CD1c-positive myeloid dendritic cell (primary cell): Measurements from ENCODE around the gene STARD7.

ENCODE experiments used
- DNase-seq: peaks from one replicate; pipeline ENCODE4 v3.0.0-alpha.2; 2016; ENCODE audit errors: extremely low spot score

Gene STARD7

GRCh38 chr2:96136129-96136720 lies 72.4 kb downstream of the STARD7 start:
- no peak for DNase-seq

- no peak for DNase-seq
Observed at GRCh38 chr2:96135621-96136020, 73.0 kb downstream of the STARD7 start.

DNA sequence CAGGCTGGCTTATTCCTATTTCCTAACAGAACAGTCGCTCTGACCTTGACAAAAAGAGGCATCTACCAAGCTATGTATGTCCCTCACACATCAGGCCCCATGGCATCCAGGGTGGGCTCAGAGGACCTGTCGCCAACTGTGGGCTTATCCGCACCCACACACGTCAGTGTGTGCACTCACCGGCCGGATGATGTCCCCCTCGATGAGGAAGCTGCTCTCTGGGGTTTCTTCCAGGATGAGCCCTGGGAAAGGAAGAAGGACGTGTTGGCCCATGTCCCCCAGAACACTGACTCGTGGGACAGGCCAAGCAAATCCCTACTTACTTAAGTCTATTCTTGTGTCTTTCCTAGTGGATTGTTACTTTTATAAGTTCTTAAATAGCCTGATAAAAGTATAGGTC lies 73.5 kb downstream of the STARD7 start:
- no peak for DNase-seq
